Embryonic facial prominence (tissue), 1 donor: ENCODE measurements around the gene CHN2.

Experiments
- DNase-seq: peaks from one replicate; pipeline ENCODE4 v3.0.0-alpha.2; 2016; ENCODE audit errors: extremely low spot score

Gene CHN2

GRCh38 chr7:29228289-29229011 is 33.9 kb downstream of the CHN2 start:
- no peak for DNase-seq

GRCh38 chr7:29229066-29229465 is 34.5 kb downstream of the CHN2 start:
- DNase-seq, result no peak

GRCh38 chr7:29229946-29230345 is 35.4 kb downstream of the CHN2 start:
- no peak for DNase-seq

GRCh38 chr7:29230871-29231345 is 36.3 kb downstream of the CHN2 start:
- no peak for DNase-seq

- DNase-seq, result no peak
These were observed 37.2 kb downstream of the CHN2 start for GRCh38 chr7:29231671-29232232.

- DNase-seq, result no peak
These were observed 39.9 kb downstream of the CHN2 start for GRCh38 chr7:29234438-29234837.

GRCh38 chr7:29236071-29236580 is 41.6 kb downstream of the CHN2 start:
- no peak for DNase-seq

- DNase-seq, result no peak
These were observed 42.1 kb downstream of the CHN2 start for GRCh38 chr7:29236649-29237048.

GRCh38 chr7:29237489-29237888 is 42.9 kb downstream of the CHN2 start:
- no peak for DNase-seq

- DNase-seq, result no peak
These were observed 45.1 kb downstream of the CHN2 start for GRCh38 chr7:29239638-29240037.

- DNase-seq, result no peak
These were observed 47.7 kb downstream of the CHN2 start for GRCh38 chr7:29242265-29242664.

GRCh38 chr7:29243910-29244655 is 49.5 kb downstream of the CHN2 start:
- no peak for DNase-seq

- no peak for DNase-seq
These were observed 52.8 kb downstream of the CHN2 start for GRCh38 chr7:29247224-29247962.

GRCh38 chr7:29247963-29248236 is 53.3 kb downstream of the CHN2 start:
- DNase-seq, result no peak

- DNase-seq, result no peak
These were observed 54.3 kb downstream of the CHN2 start for GRCh38 chr7:29248713-29249382.

- no peak for DNase-seq
These were observed 54.8 kb downstream of the CHN2 start for GRCh38 chr7:29249383-29249750.

GRCh38 chr7:29249860-29250259 is 55.3 kb downstream of the CHN2 start:
- DNase-seq, result no peak

- no peak for DNase-seq
These were observed 58.6 kb downstream of the CHN2 start for GRCh38 chr7:29253225-29253624.

GRCh38 chr7:29254591-29254990 is 60.0 kb downstream of the CHN2 start:
- no peak for DNase-seq

- DNase-seq, result no peak
These were observed 60.8 kb downstream of the CHN2 start for GRCh38 chr7:29255199-29255878.
